Daoy (cell line): ENCODE measurements around the gene CTAGE9. TPM values are rescaled to one million over a fixed set of nuclear protein-coding genes. Genes with fewer than 3 reads are reported as not detected.
"Not testable (repeated sequence)": the region's sequence is repeated elsewhere in the genome, so short reads cannot be mapped to it uniquely, and the experiment has no call there.

Source experiments
- DNase-seq: peaks from one replicate; pipeline ENCODE4 v3.0.0-alpha.2; 2015; ENCODE audit warnings: low read depth
- total RNA-seq: library from RNA; depleted of rRNA; stranded (reverse); fragments of >200 nt; shearing (Covaris generic); gene quantifications from 2 replicates; pipeline ENCODE4 v1.2.3, GENCODE V29; 2014; rRNA removed

CTAGE9 gene
- total RNA-seq: not detected in 2 replicates

GRCh38 chr6:131710917-131711316 is at the start of gene CTAGE9:
TSS of gene CTAGE9 (minus strand) at chr6:131711017. CDS start at chr6:131711017, 0 bp downstream.
- not testable (repeated sequence) for DNase-seq

DNA sequence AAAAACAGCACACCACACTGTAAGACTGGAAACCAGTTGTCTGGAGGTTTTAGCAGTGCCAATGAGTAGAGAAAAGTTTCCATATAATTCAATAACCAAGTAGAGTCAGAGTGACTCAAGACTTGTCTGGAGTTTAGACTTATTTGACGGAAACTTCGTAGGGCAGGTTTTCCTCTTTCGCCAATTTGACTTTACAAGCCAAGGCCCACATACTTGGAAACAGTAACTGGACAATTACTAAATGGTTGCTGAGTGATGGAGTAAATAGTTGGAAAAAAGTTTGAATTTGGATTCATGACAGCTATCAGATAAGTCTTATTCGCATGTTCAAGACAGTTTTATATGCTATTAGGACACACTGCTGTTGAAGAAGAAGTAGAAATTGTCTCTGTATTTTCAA is 48.1 kb upstream of the CTAGE9 start:
- no peak for DNase-seq

- DNase-seq: no peak
Measured at GRCh38 chr6:131756039-131756438, 45.2 kb upstream of the CTAGE9 start.

- peak; percentile 42 for DNase-seq
Measured at GRCh38 chr6:131755597-131755996, 44.8 kb upstream of the CTAGE9 start.

DNA sequence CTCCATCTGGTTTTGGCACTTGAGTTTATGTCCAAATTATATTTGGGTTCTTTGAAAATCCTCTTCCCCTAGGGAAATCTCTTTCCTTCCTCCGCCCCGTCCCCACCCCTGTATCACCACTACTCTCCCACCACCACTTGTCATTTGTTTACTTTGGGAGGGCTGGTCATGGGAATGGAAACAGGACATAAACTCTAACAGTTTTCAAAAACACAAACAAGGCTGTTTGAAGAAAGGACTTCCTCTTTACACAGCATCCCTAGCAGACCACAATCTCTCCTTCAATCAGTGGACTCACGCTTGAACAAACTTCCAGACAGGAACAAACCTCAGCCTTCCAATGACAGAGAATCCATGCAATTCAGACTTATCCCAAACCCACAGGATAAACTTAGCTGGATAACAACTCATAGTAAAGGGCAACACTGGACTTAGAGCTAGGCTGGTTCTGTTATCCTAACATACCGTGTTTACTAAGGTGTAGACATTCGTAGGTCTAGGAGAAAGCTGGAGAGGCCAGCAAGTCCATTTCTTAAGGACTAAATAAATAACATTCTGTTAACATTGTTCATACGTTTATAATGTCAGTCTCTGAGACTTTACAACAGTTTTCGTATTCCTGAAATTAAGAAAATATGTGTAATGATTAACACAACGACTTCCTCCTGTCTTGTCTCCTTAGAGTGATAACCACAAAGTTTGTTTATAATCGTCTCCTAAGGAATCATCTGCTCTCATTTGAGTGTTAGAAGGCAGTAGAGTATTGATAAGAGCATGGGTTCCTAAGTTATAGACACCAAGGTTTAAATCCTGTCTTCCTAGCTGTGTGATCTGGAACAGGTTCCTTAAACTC is 44.1 kb upstream of the CTAGE9 start:
- peak; percentile 38 for DNase-seq

DNA sequence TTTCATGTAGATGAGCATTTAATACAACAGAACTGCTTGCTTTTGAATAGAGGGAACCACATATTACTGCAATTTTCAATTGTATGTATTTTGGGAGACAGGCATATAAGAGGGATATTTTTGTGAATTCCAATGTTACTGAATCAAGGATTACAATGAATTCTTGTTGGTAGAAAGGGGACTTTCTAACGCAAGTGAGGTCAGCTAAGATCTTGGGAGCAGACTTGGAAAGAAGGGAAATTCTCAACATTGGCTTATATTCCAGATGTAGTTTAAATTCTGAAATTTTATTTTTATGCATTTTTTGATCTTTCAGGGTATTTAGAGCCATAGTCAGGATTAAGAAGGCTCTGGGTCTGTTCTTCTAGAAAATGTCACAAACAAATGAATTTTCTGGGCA is 43.3 kb upstream of the CTAGE9 start:
- no peak for DNase-seq

DNA sequence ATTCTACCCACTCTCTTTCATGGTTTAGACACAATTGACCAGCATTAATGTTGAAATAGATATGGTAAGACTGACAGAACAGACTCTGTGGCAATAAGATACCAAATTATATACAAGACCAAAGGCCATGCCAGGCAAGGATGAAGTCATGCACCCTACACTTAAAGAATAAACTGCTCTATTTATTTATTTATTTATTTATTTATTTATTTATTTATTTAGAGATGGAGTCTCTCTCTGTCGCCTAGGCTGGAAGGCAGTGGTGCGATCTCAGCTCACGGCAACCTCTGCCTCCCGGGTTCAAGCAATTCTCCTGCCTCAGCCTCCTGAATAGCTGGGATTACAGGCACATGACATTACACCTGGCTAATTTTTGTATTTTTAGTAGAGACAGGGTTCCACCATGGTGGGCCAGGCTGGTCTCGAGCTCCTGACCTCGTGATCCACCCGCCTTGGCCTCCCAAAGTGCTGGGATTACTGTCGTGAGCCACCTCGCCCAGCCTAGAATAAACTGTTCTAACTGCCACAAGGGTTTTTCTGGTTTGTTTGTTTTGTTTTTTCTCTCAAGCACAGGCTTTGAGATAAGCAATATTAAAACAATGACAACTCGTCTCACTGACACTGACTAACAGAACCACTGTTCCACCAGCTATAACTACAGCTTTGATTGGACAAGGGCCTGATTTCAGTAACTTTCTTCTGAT is 40.3 kb upstream of the CTAGE9 start:
- DNase-seq: not testable (repeated sequence)

- DNase-seq: no peak
Measured at GRCh38 chr6:131749023-131749422, 38.2 kb upstream of the CTAGE9 start.

DNA sequence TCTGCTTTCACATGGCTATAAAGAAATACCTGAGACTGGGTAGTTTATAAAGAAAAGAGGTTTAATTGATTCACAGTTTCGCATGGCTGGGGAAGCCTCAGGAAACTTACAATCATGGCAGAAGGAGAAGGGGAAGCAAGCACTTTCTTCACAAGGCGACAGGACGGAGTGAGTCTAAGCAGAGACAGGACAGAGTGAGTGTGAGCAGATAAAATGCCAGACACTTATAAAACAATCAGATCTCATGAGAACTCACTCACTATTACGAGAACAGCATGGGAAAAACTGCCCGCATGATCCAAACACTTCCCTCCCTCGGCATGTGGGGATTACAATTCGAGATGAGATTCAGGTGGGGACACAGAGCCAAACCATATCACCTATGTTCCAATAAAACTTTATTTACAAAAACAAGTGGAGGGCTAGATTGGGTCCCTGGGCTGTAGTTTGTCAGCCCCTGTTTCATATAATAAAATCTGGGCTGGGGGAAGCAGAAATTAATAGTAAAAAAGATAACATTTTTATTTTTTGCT is 37.1 kb upstream of the CTAGE9 start:
- DNase-seq: no peak

GRCh38 chr6:131745476-131745875 is 34.7 kb upstream of the CTAGE9 start:
- no peak for DNase-seq

- DNase-seq: no peak
Measured at GRCh38 chr6:131744432-131745287, 33.8 kb upstream of the CTAGE9 start.

DNA sequence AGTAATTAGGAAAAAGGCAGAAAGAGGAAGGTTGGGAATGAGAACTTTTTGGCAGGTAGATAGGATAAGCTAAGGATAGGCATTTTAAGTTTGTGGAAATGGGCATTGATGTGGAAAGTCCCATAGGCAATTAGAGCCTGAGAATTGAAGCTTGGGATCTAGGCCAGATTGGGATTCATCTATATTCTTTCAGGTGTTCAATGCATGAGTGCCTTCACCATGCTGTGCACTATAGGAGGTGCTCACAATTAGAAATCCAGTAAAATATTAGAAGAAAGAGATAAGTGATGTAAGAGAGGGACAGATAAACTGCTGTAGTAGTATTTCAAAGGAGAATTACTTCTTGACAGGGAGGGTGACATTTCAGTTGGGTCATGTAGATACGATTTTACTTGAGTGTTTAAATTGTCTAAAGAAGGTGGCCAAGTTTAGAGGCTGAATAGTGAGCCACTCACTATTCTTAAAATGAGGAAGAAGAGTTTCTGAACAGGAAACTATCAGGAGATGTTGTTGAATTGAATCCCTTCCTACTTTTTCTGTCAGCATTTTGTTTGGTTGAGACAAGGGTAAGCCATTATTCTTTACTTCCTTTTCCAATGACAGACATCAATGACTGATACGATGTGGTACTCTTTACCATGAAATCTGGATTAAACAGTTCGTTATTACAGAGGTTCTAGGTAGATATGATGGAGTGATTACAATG is 31.0 kb upstream of the CTAGE9 start:
- no peak for DNase-seq

DNA sequence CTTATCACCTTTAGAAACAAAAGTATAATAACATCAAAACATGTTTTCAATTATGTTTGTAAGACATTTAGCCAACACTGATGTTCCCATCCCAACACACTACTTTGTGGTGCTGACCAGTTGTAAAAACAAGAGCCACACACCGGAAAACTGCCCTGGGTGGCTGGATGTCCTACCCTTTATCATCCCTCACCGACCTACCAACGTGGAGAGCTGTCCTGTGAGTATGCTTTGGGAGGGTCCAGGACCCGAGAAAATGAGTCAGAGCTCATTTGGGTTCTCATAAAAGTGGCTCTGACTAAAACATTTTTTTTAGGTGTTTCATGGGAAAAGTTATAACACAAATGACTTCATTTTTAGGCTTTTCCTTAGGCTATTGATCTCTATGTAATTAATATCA is 29.3 kb upstream of the CTAGE9 start:
- peak; percentile 53 for DNase-seq

- no peak for DNase-seq
Measured at GRCh38 chr6:131739136-131739535, 28.3 kb upstream of the CTAGE9 start.

- no peak for DNase-seq
Measured at GRCh38 chr6:131736811-131737210, 26.0 kb upstream of the CTAGE9 start.

DNA sequence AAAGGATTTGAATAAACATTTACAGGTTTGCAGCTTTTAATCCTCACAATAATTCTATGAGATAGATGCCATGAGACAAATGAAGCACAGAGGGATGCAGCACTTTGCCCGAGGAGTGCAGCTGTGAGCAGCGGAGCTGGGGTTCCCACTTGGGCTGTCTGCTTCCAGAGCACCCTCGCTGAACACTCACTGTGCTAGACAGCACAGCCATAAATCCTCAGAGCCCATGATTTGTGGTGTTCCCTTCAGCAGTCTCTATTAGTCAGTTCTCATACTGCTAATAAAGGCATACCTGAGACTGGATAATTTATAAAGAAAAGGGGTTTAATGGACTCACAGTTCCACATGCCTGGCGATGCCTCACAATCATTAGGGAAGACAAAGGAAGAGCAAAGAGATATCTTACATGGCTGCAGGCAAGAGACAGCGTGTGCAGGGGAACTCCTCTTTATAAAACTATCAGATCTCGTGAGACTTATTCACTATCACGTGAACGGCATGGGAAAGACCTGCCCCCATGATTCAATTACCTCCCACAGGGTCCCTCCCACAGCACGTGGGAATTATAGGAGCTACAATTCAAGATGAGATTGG is 25.3 kb upstream of the CTAGE9 start:
- DNase-seq: no peak

- DNase-seq: peak; percentile 76
Measured at GRCh38 chr6:131733376-131734016, 22.7 kb upstream of the CTAGE9 start.

DNA sequence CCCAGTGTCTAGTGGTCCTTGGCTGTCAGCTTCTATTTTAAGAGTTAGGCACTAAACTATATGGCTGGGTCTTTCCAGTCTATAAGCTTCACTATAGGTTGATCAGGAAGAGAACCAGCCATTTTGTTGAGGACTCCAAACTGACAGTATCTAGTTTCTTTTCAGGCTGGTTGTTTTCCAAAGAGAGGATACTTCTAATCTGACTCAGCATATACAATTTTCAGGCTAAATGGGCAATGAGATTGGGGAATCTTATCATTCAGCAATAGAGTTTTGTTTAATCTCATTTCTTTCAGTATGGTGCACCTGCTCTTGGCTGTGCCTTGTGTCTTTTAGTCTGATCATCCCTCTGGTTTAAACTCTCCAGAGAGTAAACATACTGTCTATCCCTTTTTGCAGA is 20.4 kb upstream of the CTAGE9 start:
- no peak for DNase-seq

GRCh38 chr6:131730264-131730663 is 19.4 kb upstream of the CTAGE9 start:
- DNase-seq: no peak

GRCh38 chr6:131729550-131729949 is 18.7 kb upstream of the CTAGE9 start:
- DNase-seq: no peak
